GM19351 (cell line): Measurements from ENCODE around the gene ACSS2.
A peak's percentile ranks its signal among the peaks of the same experiment; 100 is the strongest.

ENCODE experiments used
- ATAC-seq: cut with Tn5 transposase; IDR thresholded peaks from one replicate; pipeline ENCODE4 v1.9.1; 2021; ENCODE audit warnings: mild to moderate bottlenecking, moderate library complexity; ENCODE audit not compliant: unreplicated experiment

ACSS2 gene

GRCh38 chr20:34945315-34946077 is 69.1 kb downstream of the ACSS2 start:
- ATAC-seq = no peak

DNA sequence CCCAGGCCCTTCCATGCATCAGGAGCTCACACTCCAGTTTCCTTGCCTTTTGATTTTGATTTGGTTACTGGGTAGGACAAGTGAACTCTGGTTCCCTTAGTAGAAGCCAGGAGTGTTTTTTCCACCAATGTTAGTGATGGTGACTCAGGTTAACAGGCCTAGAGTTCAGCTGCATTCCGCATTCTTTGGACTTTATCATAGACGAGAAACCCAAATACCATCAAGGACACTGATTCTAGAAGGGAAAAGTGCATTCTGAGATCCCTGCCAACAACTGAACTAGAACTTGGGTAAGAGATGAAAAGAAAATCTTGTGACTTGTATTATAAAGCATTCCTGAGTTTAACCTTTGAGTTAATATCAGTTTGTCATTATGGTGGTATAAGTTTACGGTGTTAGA is 70.2 kb downstream of the ACSS2 start:
- ATAC-seq = no peak

- ATAC-seq = no peak
These were observed 70.9 kb downstream of the ACSS2 start for GRCh38 chr20:34947336-34947735.

- no peak for ATAC-seq
These were observed 71.6 kb downstream of the ACSS2 start for GRCh38 chr20:34948030-34948429.

- no peak for ATAC-seq
These were observed 72.7 kb downstream of the ACSS2 start for GRCh38 chr20:34949120-34949519.

- ATAC-seq = no peak
These were observed 74.8 kb downstream of the ACSS2 start for GRCh38 chr20:34951252-34951651.

GRCh38 chr20:34951652-34952051 is 75.2 kb downstream of the ACSS2 start:
- ATAC-seq = no peak

- no peak for ATAC-seq
These were observed 76.3 kb downstream of the ACSS2 start for GRCh38 chr20:34952671-34953070.

DNA sequence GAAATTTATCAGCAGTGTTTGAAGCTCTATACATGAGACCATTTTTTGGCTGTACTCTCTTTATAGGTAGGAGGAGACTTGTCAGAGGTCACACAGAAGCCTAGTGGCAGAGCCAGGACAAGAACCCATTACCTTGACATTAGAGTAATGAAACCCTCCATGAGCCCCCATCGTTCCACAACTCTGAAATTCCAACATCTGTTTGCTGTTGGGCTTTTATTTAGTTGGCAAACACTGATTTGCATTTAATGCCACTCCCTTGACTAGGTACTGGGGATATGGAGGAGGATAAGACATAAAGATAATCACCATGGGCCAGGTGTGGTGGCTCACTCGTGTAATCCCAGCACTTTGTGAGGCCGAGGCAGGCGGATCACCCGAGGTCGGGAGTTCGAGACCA is 77.5 kb downstream of the ACSS2 start:
- no peak for ATAC-seq

DNA sequence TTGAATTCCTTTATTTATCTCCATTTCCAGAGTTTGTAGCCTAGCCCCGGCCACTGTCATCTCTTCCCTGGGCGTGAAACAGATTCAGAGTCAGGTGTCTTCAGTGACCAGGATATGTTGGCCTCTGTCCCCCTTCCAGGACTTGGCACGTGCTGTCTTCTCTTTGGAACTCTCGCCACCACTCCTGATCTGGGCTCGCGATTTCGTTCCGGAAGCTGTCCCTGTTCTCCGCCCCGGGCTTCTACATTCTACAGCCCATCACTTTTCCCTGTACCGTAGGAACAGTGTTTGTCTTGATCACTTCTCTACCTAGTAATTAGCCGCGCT is 78.5 kb downstream of the ACSS2 start:
- no peak for ATAC-seq

- peak; percentile 94 for ATAC-seq
These were observed 79.0 kb downstream of the ACSS2 start, which contains the start of the genes GSS and MYH7B for GRCh38 chr20:34955231-34956040. GSS (minus strand) TSS chr20:34955806; CDS start chr20:34951852, 3,954 bp downstream. MYH7B (plus strand) TSS chr20:34955868; CDS start chr20:34978006, 22,138 bp downstream.

- ATAC-seq = no peak
These were observed 79.6 kb downstream of the ACSS2 start for GRCh38 chr20:34956041-34956458.

- no peak for ATAC-seq
These were observed 80.5 kb downstream of the ACSS2 start for GRCh38 chr20:34956751-34957472.

DNA sequence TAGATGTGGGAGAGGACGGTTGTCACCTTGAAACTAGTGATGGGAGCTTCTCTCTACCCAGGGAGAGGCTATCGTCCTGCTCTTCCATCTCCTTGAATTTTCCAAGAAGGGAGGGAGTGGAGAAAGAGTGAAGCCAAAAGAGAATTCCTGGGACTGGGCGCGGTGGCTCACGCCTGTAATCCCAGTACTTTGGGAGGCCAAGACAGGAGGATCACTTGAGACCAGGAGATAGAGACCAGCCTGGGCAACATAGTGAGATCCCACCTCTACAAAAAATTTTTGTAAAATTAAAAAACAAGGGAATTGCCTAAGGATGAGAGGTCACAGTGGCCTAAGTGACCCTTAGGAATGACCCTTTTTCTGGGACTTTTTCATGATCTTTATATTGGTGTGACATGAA is 88.1 kb downstream of the ACSS2 start:
- no peak for ATAC-seq

- ATAC-seq = no peak
These were observed 88.6 kb downstream of the ACSS2 start for GRCh38 chr20:34965051-34965450.

GRCh38 chr20:34967421-34967820 is 91.0 kb downstream of the ACSS2 start:
- no peak for ATAC-seq

DNA sequence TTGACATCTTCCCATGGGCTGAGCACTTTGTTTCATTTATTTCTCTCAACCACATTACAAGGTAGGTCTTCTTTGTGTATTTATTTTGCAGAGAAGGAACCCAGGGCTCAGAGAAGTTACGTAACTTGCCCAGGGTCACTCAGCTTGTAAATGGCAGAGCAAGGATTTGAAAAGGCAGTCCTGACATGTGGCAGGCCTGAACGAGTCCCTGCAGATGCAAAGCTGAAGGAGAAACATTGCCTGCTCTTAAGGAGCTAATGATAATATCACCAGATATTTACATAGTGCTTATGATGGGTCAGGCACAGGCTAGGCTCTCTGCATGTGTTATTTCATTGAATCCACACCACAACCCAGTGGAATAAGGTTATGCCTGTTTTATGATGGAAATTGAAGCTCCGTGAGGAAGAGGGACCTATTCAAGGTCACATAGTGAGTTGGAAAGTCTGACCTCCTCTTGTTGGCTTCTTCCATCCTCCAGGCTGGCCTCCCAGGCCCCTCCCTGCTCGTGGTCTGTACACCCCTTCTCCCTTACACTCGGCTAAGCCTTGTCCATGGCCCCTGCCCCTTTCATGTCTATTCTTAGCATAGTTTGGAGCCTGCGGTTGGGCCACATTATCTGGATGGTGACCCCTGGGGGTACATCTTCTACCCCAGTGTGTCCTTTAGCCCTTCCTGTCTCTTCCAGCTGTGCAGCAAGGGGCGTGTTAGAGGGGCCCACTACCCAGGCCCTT is 91.8 kb downstream of the ACSS2 start:
- ATAC-seq = no peak

- ATAC-seq = no peak
These were observed 93.9 kb downstream of the ACSS2 start for GRCh38 chr20:34970193-34970840.

- ATAC-seq = no peak
These were observed 94.6 kb downstream of the ACSS2 start for GRCh38 chr20:34970846-34971560.
